Suprapubic skin (tissue), 4 donors: ENCODE data around the gene RBM39. TPM values are rescaled to one million over a fixed set of nuclear protein-coding genes. Genes with fewer than 3 reads are reported as not detected.
"Not testable (repeated sequence)": the region's sequence is repeated elsewhere in the genome, so short reads cannot be mapped to it uniquely, and the experiment has no call there.

ENCODE experiments used
- DNase-seq, 2 donors: peaks; one replicate each; pipeline ENCODE4 v3.0.0-alpha.2; 2019; ENCODE audit warnings: low spot score in 2 of 2
- H3K27ac ChIP-seq: fragments of 200-600 bp; sonication (generic); one replicate; pipeline ENCODE4 v1.5.1; 2019
- H3K27me3 ChIP-seq: fragments of 200-600 bp; sonication (generic); one replicate; pipeline ENCODE4 v1.5.1; 2019
- H3K36me3 ChIP-seq: fragments of 200-600 bp; sonication (generic); one replicate; pipeline ENCODE4 v1.5.1; 2019
- H3K4me1 ChIP-seq: fragments of 200-600 bp; sonication (generic); one replicate; pipeline ENCODE4 v1.5.1; 2019
- H3K4me3 ChIP-seq: fragments of 200-600 bp; sonication (generic); one replicate; pipeline ENCODE4 v1.5.1; 2019; ENCODE audit warnings: mild to moderate bottlenecking
- H3K9me3 ChIP-seq: fragments of 200-600 bp; sonication (generic); one replicate; pipeline ENCODE4 v1.5.1; 2019
- EP300 ChIP-seq: sonication (generic); formaldehyde crosslinking; IDR thresholded peaks from one replicate; pipeline ENCODE4 v1.6.1; 2017; ENCODE audit warnings: antibody characterized with exemption
- POLR2A ChIP-seq, 2 donors: fragments of 450-650 bp; IDR thresholded peaks; one replicate each; pipeline ENCODE4 v1.6.1; 2017; ENCODE audit warnings: antibody characterized with exemption in 2 of 2, mild to moderate bottlenecking in 2 of 2, moderate library complexity in 2 of 2
- POLR2AphosphoS5 ChIP-seq, 3 donors: sonication (generic); formaldehyde crosslinking; IDR thresholded peaks; one replicate each; pipeline ENCODE4 v1.6.1; 2017; ENCODE audit warnings: antibody characterized with exemption in 3 of 3
- WGBS: methylation state at CpG from one replicate; pipeline ENCODE4 v1.1.5; 2018; 5-methylcytosine and 5-hydroxymethylcytosine counted together
- total RNA-seq, 4 donors: library from RNA; depleted of rRNA; stranded (reverse); fragments of >200 nt; gene quantifications; one replicate each; pipeline ENCODE4 v1.1.0, GENCODE V29; 2016
- TF ChIP-seq, protein P1 (sequence below), 2 donors: fragments of 200-600 bp in 1 of 2; fragments of 450-650 bp in 1 of 2; sonication (generic) in 1 of 2; IDR thresholded peaks; one replicate each; pipeline ENCODE4 v1.5.1; 2016 to 2019; ENCODE audit warnings: antibody characterized with exemption in 2 of 2, mild to moderate bottlenecking in 1 of 2, moderate library complexity in 1 of 2

RBM39 gene
- total RNA-seq, 4 donors from 2014 or later = 245 to 599 (median 258) TPM

DNA sequence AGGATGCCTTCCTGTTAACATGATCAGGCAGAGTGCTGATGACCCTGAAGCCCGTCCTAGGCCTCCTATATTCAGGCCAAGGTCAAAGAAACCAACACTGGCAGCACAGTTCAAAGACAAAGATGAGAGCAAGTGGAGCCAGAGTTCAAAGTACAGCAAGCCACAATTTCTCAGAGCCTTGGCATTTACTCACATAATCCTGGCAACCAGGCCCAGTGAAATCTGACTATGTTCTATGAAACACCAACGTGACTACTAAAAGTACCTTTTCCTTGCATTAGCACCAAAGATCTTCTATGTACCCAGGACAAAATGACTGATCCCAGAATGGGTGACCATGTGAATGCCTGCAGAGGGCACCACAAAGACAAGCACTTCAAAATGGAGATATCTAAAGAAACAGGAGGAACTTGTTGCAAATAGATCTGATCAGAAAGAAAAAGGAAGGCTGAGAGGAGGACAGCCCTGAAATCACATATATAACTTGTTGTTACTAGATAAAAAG is 46.8 kb downstream of the RBM39 start:
- Histone ChIP-seq H3K27ac (no peak overlapping the region), H3K36me3 (peaks cover 55% of the 10 kb centered on the region), H3K9me3 (no peaks in the 10 kb centered on the region), H3K4me3 (no peak overlapping the region), H3K4me1 (peaks cover 23% of the 10 kb centered on the region), H3K27me3 (no peaks in the 10 kb centered on the region)
- no peak for DNase-seq
- TF ChIP-seq POLR2A (IDR thresholded peaks at IDR 0.05) (no peak), POLR2AphosphoS5 (IDR thresholded peaks at IDR 0.05) (no peak), EP300 (no peak)
- TF ChIP-seq, protein P1, sequence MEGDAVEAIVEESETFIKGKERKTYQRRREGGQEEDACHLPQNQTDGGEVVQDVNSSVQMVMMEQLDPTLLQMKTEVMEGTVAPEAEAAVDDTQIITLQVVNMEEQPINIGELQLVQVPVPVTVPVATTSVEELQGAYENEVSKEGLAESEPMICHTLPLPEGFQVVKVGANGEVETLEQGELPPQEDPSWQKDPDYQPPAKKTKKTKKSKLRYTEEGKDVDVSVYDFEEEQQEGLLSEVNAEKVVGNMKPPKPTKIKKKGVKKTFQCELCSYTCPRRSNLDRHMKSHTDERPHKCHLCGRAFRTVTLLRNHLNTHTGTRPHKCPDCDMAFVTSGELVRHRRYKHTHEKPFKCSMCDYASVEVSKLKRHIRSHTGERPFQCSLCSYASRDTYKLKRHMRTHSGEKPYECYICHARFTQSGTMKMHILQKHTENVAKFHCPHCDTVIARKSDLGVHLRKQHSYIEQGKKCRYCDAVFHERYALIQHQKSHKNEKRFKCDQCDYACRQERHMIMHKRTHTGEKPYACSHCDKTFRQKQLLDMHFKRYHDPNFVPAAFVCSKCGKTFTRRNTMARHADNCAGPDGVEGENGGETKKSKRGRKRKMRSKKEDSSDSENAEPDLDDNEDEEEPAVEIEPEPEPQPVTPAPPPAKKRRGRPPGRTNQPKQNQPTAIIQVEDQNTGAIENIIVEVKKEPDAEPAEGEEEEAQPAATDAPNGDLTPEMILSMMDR (IDR thresholded peaks at IDR 0.05) = no peak
- 92% methylated on average over 2 of the region's 2 CpGs for WGBS

DNA sequence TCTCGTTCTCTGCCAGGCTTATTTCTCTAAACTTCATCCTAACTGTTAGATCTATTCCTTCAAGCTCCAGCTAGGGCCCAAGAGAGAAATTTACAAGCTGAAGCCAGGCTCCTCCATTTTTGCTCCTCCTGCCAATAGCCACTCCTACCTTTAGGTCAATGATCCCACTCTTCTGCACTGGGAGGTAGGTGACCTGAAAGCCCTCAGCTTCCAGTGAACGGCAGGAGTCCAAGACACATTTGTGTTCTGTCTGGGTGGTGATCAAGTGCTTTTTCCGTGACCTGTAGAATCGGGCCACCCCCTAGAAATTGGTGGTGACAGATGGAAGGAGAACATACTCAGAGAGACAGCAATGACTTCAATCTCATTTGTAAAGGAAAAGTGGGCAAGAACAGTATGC is 51.8 kb downstream of the RBM39 start:
- DNase-seq = peak in 1 of 2 donors; percentile 15
- no peaks in the 10 kb centered on the region for H3K4me1 ChIP-seq
- H3K27me3 ChIP-seq = no peaks in the 10 kb centered on the region
- peaks cover 81% of the 10 kb centered on the region for H3K36me3 ChIP-seq
- H3K27ac ChIP-seq = no peak overlapping the region
- WGBS = 96% methylated on average over 4 of the region's 4 CpGs
- TF ChIP-seq POLR2AphosphoS5 (IDR thresholded peaks at IDR 0.05) (no peak), EP300 (no peak), POLR2A (IDR thresholded peaks at IDR 0.05) (no peak)
- TF ChIP-seq, protein P1 (IDR thresholded peaks at IDR 0.05) = no peak
- H3K4me3 ChIP-seq = no peak overlapping the region
- H3K9me3 ChIP-seq = no peaks in the 10 kb centered on the region

DNA sequence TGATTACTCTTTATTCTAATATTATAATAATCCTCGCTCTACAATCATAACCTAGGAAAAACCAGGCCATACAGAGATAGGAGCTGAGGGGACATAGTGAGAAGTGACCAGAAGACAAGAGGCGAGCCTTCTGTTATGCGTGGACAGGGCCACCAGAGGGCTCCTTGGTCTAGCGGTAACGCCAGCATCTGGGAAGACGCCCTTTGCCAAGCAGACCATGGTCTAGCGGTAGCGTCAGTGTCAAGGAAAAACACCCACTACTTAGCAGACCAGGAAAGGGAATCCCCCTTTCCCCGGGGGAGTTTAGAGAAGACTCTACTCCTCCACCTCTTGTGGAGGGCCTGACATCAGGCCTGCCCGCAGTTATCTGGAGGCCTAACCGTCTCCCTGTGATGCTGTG is 55.2 kb downstream of the RBM39 start:
- not testable (repeated sequence) for H3K4me3 ChIP-seq, H3K4me1 ChIP-seq, H3K27ac ChIP-seq, H3K9me3 ChIP-seq, H3K27me3 ChIP-seq, DNase-seq
- WGBS = 89% methylated on average over 11 of the region's 11 CpGs
- H3K36me3 ChIP-seq = peaks cover 71% of the 10 kb centered on the region

DNA sequence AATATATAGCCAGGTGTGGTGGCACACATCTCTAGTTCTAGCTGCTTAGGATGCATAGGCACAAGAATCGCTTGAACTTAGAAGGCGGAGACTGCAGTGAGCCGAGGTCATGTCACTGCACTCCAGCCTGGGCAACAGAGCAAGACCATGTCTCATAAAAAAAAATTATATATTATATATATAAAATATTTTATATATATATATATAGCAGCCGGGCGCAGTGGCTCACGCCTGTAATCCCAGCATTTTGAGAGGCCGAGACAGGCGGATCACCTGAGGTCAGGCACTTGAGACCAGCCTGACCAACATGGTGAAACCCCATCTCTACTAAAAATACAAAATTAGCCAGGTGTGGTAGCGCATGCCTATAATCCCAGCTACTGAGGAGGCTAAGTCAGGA is 56.7 kb downstream of the RBM39 start:
- not testable (repeated sequence) for H3K4me3 ChIP-seq, H3K27ac ChIP-seq, H3K9me3 ChIP-seq, H3K4me1 ChIP-seq, H3K27me3 ChIP-seq, DNase-seq
- H3K36me3 ChIP-seq = peaks cover 73% of the 10 kb centered on the region
- 96% methylated on average over 9 of the region's 9 CpGs for WGBS

DNA sequence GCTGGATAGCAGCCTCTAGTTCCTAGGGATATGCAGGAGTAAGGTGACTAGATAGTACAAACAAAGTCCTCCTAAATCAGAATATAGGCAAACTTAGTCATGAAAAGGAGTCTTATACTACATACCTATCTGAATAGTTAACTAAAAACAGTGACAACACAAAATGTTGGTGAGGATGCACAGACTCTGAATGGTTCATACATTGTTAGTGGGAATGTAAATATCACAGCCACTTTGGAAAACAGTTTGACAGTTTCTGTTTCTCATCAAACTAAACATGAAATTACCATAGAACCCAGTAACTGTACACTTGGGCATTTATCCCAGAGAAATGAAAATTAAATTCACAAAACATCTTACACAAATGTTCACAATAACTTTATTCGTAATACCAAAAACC is 60.1 kb downstream of the RBM39 start:
- no peak for DNase-seq
- H3K9me3 ChIP-seq = no peaks in the 10 kb centered on the region
- TF ChIP-seq EP300 = no peak
- TF ChIP-seq, protein P1 (IDR thresholded peaks at IDR 0.05) = no peak
- TF ChIP-seq POLR2AphosphoS5 (IDR thresholded peaks at IDR 0.05) = no peak
- TF ChIP-seq POLR2A (IDR thresholded peaks at IDR 0.05) = no peak
- H3K4me1 ChIP-seq = no peaks in the 10 kb centered on the region
- H3K4me3 ChIP-seq = no peak overlapping the region
- H3K27me3 ChIP-seq = no peaks in the 10 kb centered on the region
- peaks cover 63% of the 10 kb centered on the region for H3K36me3 ChIP-seq
- no peak overlapping the region for H3K27ac ChIP-seq
- 100% methylated on average over 1 of the region's 1 CpG for WGBS

DNA sequence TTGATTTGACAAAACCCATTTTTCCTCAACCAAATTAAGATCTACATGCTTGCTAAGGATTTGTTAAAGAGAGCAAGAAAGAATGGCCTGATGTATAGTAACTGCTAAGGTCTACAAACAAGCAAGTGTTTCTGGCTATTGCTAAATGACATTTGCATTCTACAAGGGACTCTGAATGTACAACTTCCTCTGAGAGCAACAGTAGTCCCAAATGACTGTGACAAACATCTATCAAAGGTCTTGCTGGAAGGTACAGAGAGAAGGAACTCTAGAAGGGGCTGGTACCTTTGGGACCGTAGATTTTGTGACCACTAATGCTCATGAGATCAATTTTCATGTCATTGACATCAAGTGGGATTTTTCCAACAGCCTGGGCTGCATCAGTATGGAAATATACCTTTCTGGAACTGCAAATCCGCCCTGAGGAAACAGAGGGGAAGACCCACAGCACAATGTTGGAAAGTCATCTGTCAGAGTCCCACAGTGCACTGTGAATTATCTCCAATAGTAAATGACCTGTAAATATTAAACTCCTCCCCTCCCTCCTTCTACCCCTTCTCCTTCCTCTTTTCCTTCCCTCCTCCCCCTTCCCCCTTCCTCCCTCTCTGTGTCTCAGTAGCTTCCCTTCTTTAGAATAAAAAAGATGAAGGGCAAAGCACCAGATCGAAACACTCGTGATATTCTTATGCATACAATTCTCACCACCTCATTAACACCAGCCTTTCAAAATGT is 61.4 kb downstream of the RBM39 start:
- Histone ChIP-seq H3K27ac (no peak overlapping the region), H3K4me3 (no peak overlapping the region), H3K27me3 (no peaks in the 10 kb centered on the region), H3K36me3 (peaks cover 65% of the 10 kb centered on the region), H3K9me3 (no peaks in the 10 kb centered on the region), H3K4me1 (no peaks in the 10 kb centered on the region)
- TF ChIP-seq, protein P1 (IDR thresholded peaks at IDR 0.05) = no peak
- TF ChIP-seq EP300 = no peak
- TF ChIP-seq POLR2AphosphoS5 (IDR thresholded peaks at IDR 0.05) = no peak
- TF ChIP-seq POLR2A (IDR thresholded peaks at IDR 0.05) = no peak
- no peak for DNase-seq
- WGBS = 80% methylated on average over 4 of the region's 4 CpGs
